Testis (tissue), 3 donors: ENCODE results near the gene IL13RA1. TPM values are rescaled to one million over a fixed set of nuclear protein-coding genes. Genes with fewer than 3 reads are reported as not detected.

Source experiments
- DNase-seq: peaks from one replicate; pipeline ENCODE4 v3.0.0-alpha.2; 2019
- H3K27ac ChIP-seq, 2 donors: fragments of 200-600 bp; sonication (generic); one replicate each; pipeline ENCODE4 v1.5.1; 2019
- H3K27me3 ChIP-seq: fragments of 200-600 bp; sonication (generic); one replicate; pipeline ENCODE4 v1.5.1; 2019
- H3K36me3 ChIP-seq: fragments of 200-600 bp; sonication (generic); one replicate; pipeline ENCODE4 v1.5.1; 2017; ENCODE audit warnings: low read depth; ENCODE audit errors: missing control alignments
- H3K4me1 ChIP-seq: fragments of 200-600 bp; sonication (generic); one replicate; pipeline ENCODE4 v1.5.1; 2019
- H3K4me3 ChIP-seq, 2 donors: fragments of 200-600 bp; sonication (generic); one replicate each; pipeline ENCODE4 v1.5.1; 2017 to 2019
- H3K9me3 ChIP-seq: fragments of 200-600 bp; sonication (generic); one replicate; pipeline ENCODE4 v1.5.1; 2017
- POLR2A ChIP-seq: fragments of 450-650 bp; IDR thresholded peaks from one replicate; pipeline ENCODE4 v1.6.1; 2017; ENCODE audit warnings: antibody characterized with exemption, mild to moderate bottlenecking, moderate library complexity
- WGBS, 2 donors: methylation state at CpG; one replicate each; pipeline ENCODE4 v1.1.5; 2018; 5-methylcytosine and 5-hydroxymethylcytosine counted together
- intact Hi-C: fragments of 100-400 bp; cut with DNase I; formaldehyde crosslinking; loops from one replicate; pipeline ENCODE4 v1.15.1; 2023; ENCODE audit warnings: low total_unique reads
- polyA plus RNA-seq: library from polyadenylated mRNA; stranded (reverse); fragments of 350-450 nt; fragmentation: Illumina TruSeq; extraction: RNeasy Lipid Tissue Mini Kit (QIAGEN cat#74804); gene quantifications from one replicate; pipeline ENCODE4 v1.2.3, GENCODE V29; 2014; ENCODE audit warnings: low read depth, low replicate concordance; ENCODE audit not compliant: insufficient read depth
- total RNA-seq, 2 donors: library from RNA; depleted of rRNA; stranded (reverse); fragments of >200 nt; gene quantifications; one replicate each; pipeline ENCODE4 v1.2.3, GENCODE V29; 2016
- TF ChIP-seq, protein P1 (sequence below), 3 experiments: fragments of 450-650 bp in 2 of 3; fragments of 200-600 bp in 1 of 3; sonication (generic) in 1 of 3; IDR thresholded peaks; one replicate each; pipeline ENCODE4 v1.5.1; 2016 to 2019; ENCODE audit warnings: antibody characterized with exemption in 3 of 3, mild to moderate bottlenecking in 2 of 3, moderate library complexity in 1 of 3

Gene IL13RA1
- total and polyA plus RNA-seq, 3 donors from 2014 or later = 28.8 to 37.4 (median 30.7) TPM

- H3K4me3 ChIP-seq = no peak overlapping the region
- WGBS, 2 donors = 56 to 63% methylated on average over 5 of the region's 5 CpGs
- H3K9me3 ChIP-seq = no peaks in the 10 kb centered on the region
- H3K27ac ChIP-seq = no peak overlapping the region
- no peaks in the 10 kb centered on the region for H3K36me3 ChIP-seq
- TF ChIP-seq POLR2A = no peak
- TF ChIP-seq, protein P1, sequence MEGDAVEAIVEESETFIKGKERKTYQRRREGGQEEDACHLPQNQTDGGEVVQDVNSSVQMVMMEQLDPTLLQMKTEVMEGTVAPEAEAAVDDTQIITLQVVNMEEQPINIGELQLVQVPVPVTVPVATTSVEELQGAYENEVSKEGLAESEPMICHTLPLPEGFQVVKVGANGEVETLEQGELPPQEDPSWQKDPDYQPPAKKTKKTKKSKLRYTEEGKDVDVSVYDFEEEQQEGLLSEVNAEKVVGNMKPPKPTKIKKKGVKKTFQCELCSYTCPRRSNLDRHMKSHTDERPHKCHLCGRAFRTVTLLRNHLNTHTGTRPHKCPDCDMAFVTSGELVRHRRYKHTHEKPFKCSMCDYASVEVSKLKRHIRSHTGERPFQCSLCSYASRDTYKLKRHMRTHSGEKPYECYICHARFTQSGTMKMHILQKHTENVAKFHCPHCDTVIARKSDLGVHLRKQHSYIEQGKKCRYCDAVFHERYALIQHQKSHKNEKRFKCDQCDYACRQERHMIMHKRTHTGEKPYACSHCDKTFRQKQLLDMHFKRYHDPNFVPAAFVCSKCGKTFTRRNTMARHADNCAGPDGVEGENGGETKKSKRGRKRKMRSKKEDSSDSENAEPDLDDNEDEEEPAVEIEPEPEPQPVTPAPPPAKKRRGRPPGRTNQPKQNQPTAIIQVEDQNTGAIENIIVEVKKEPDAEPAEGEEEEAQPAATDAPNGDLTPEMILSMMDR (IDR thresholded peaks at IDR 0.05) = no peak
- no peak for DNase-seq
- H3K27me3 ChIP-seq = no peaks in the 10 kb centered on the region
- intact Hi-C loops = no loop called here
- no peaks in the 10 kb centered on the region for H3K4me1 ChIP-seq
These were observed 34.7 kb downstream of the IL13RA1 start for GRCh38 chrX:118761939-118762707.

GRCh38 chrX:118763489-118763888 is 36.1 kb downstream of the IL13RA1 start:
- no peak for DNase-seq
- Histone ChIP-seq H3K4me3 (no peak overlapping the region), H3K4me1 (no peaks in the 10 kb centered on the region), H3K9me3 (no peaks in the 10 kb centered on the region), H3K36me3 (no peaks in the 10 kb centered on the region), H3K27ac (no peak overlapping the region), H3K27me3 (no peaks in the 10 kb centered on the region)
- intact Hi-C loops = no loop called here
- TF ChIP-seq POLR2A = no peak
- 82 to 88% methylated on average over 1 of the region's 1 CpG for WGBS, 2 donors

DNA sequence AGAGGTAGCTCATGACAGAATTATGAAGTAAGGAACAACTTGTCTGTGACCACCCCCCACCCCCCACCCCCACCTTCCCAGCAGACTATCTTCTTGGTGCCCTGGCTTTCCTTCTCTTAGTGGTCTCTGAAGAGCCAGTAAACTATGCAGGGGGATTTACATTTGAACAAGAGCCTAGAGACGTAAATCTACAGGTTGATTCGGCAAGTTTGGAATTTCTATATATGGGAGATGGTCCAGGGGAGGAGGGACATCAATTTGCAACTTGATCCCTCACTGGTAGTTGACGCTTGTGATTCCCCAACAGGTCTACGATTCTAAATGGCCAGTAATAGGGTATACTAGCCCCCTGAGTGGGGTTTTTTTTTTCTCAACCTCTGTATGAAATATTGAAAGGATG is 36.7 kb downstream of the IL13RA1 start:
- 86 to 93% methylated on average over 4 of the region's 4 CpGs for WGBS, 2 donors
- no peak for DNase-seq

GRCh38 chrX:118770133-118770760 is 42.8 kb downstream of the IL13RA1 start:
- H3K27me3 ChIP-seq = no peaks in the 10 kb centered on the region
- WGBS, 2 donors = 97 to 100% methylated on average over 7 to 17 of the region's 38 CpGs
- no peak for DNase-seq
- no peak overlapping the region for H3K4me3 ChIP-seq
- no peaks in the 10 kb centered on the region for H3K36me3 ChIP-seq
- H3K9me3 ChIP-seq = no peaks in the 10 kb centered on the region
- TF ChIP-seq, protein P1 (IDR thresholded peaks at IDR 0.05) = no peak
- no peak for TF ChIP-seq POLR2A
- H3K27ac ChIP-seq = no peak overlapping the region
- H3K4me1 ChIP-seq = no peaks in the 10 kb centered on the region
- intact Hi-C loops = no loop called here

More for the DNA sequence above, 36.7 kb downstream of the IL13RA1 start:
- intact Hi-C loops = no loop called here
- Histone ChIP-seq H3K4me1 (no peaks in the 10 kb centered on the region), H3K9me3 (no peaks in the 10 kb centered on the region), H3K27me3 (no peaks in the 10 kb centered on the region), H3K27ac (no peak overlapping the region), H3K36me3 (no peaks in the 10 kb centered on the region), H3K4me3 (no peak overlapping the region)
- TF ChIP-seq, protein P1 (IDR thresholded peaks at IDR 0.05) = no peak
- no peak for TF ChIP-seq POLR2A

DNA sequence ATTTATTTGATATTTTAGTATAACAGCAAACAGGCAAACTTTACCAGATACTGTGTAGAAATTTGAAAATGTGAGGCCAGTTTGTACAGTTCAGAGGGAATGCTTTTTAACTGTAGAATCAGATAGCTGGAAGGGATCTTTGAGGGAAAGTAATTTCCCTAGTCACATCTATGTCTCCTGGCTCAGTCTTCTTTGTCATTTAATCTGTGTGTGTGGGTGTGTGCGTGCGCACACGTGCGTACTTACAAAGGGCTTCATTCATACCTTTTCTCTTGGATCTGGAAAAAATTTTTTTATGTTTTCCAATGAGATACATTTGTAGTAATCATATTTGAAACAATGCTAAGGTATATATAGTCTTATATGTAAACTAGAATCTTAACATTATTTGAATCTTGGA is 44.6 kb downstream of the IL13RA1 start:
- no peak for DNase-seq
- intact Hi-C loops = no loop called here
- no peaks in the 10 kb centered on the region for H3K27me3 ChIP-seq
- no peaks in the 10 kb centered on the region for H3K9me3 ChIP-seq
- no peaks in the 10 kb centered on the region for H3K4me1 ChIP-seq
- no peaks in the 10 kb centered on the region for H3K36me3 ChIP-seq
- H3K27ac ChIP-seq = no peak overlapping the region
- TF ChIP-seq, protein P1 (IDR thresholded peaks at IDR 0.05) = no peak
- no peak for TF ChIP-seq POLR2A
- H3K4me3 ChIP-seq = no peak overlapping the region
- 51 to 77% methylated on average over 4 of the region's 4 CpGs for whole genome bisulfite sequencing, 2 donors
